ENCODE data around the gene STK24. TPM values are rescaled to one million over a fixed set of nuclear protein-coding genes. Genes with fewer than 3 reads are reported as not detected.

STK24 gene
- total RNA-seq, 1 experiment from 2014 or later, result 84.8 TPM

DNA sequence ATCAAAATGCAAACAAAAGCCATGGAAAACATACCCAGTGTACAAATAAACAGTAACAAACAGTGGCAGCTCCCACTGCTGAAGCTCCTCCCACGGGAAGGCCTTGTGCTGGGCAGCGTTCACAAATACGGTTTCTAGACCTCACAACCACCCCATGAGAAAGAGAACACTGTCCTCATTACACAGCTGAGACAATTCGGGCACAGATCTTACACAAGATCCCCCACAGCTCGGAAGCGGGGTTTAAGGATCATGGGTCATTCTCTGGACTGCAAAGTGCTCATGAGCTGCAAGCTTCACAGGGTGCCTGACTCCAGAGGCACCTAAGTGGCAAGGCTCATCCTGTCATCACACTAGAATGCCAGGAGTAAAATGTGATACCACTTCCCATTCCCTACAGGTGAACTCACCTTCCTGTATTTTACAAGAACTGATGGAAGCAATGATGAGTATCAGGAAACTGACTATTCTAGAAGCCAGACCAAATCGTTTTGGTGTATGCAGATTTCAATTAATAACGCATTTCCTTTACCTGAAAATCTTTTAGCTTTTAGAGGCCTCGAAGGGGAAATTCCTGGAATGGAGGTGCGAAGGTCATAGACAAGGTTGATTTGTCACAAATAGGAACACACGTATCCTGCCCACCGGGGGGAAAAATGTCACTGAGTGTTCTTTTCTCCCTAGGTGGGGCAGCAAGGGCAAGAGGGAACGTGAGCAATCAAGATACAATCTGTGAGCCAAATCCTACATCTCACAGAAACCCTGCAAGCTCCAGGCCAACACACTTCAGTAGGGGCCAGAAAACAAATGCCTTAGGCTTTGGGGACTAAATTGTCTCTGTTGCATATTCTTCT lies 41.2 kb downstream of the STK24 start:
- DNase-seq (ENCODE audit: low spot score), result no peak
- no peaks in the 10 kb centered on the region for H3K27me3 ChIP-seq (replicated peaks; ENCODE audit: insufficient read depth, low read depth, low read length, poor library complexity)
- no peaks in the 10 kb centered on the region for H3K36me3 ChIP-seq (ENCODE audit: insufficient read depth, low read length, poor library complexity, severe bottlenecking)
- POLR2A ChIA-PET (ENCODE audit: low non-redundant PET), result interaction anchor here (0.6 kb wide), 1 partner anchor 23 kb away, joined by 4 read pairs; no protein-coding TSS in a partner anchor
- intact Hi-C loops (cut with micrococcal nuclease; ENCODE audit: unreplicated experiment), result no loop called here
- TF ChIP-seq CTCF (conservative IDR thresholded peaks at IDR 0.05; ENCODE audit: low read depth, low read length), result no peak
- no peak for TF ChIP-seq EZH2 (IDR thresholded peaks at IDR 0.05; ENCODE audit: borderline replicate concordance, low read depth, low read length, poor library complexity, severe bottlenecking)
- BruUV-seq (replicated peaks), result no TSS peak
- no peaks in the 10 kb centered on the region for H3K4me1 ChIP-seq (ENCODE audit: insufficient read depth, low read length, poor library complexity, severe bottlenecking)
- no peaks in the 10 kb centered on the region for H3K9me3 ChIP-seq (ENCODE audit: low read depth, low read length, poor library complexity, severe bottlenecking)
- no peak overlapping the region for H3K4me3 ChIP-seq (ENCODE audit: low read depth, low read length, poor library complexity, severe bottlenecking)
- no peak overlapping the region for H3K27ac ChIP-seq (ENCODE audit: low read depth, low read length, poor library complexity, severe bottlenecking)
- CTCF ChIA-PET, result no interaction called here

DNA sequence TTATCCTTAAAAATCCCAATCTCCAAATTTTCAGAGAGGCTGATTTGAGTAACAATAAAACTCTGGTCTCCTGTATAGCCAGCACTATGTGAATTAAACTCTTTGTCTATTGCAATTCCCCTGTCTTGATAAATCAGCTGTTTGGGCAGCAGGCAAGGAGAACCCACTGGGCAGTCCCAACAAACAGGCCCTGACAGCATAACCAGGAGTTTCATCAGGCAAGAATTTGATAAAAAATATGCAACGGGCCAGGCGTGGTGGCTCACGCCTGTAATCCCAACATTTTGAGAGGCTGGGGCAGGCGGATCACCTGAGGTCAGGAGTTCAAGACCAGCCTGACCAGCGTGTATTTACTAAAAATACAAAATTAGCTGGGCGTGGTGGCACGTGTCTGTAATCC lies 42.1 kb downstream of the STK24 start:
- CTCF ChIA-PET, result no interaction called here
- H3K27me3 ChIP-seq (replicated peaks; ENCODE audit: insufficient read depth, low read depth, low read length, poor library complexity), result no peaks in the 10 kb centered on the region
- intact Hi-C loops (cut with micrococcal nuclease; ENCODE audit: unreplicated experiment), result no loop called here
- no peak overlapping the region for H3K4me3 ChIP-seq (ENCODE audit: low read depth, low read length, poor library complexity, severe bottlenecking)
- DNase-seq (ENCODE audit: low spot score), result no peak
- H3K27ac ChIP-seq (ENCODE audit: low read depth, low read length, poor library complexity, severe bottlenecking), result no peak overlapping the region
- no peaks in the 10 kb centered on the region for H3K4me1 ChIP-seq (ENCODE audit: insufficient read depth, low read length, poor library complexity, severe bottlenecking)
- POLR2A ChIA-PET (ENCODE audit: low non-redundant PET), result interaction anchor here (0.6 kb wide), 1 partner anchor 24 kb away, joined by 4 read pairs; no protein-coding TSS in a partner anchor
- H3K36me3 ChIP-seq (ENCODE audit: insufficient read depth, low read length, poor library complexity, severe bottlenecking), result no peaks in the 10 kb centered on the region
- no peaks in the 10 kb centered on the region for H3K9me3 ChIP-seq (ENCODE audit: low read depth, low read length, poor library complexity, severe bottlenecking)
- TF ChIP-seq CTCF (conservative IDR thresholded peaks at IDR 0.05; ENCODE audit: low read depth, low read length) (no peak), EZH2 (IDR thresholded peaks at IDR 0.05; ENCODE audit: borderline replicate concordance, low read depth, low read length, poor library complexity, severe bottlenecking) (no peak)
- no TSS peak for BruUV-seq (replicated peaks)

DNA sequence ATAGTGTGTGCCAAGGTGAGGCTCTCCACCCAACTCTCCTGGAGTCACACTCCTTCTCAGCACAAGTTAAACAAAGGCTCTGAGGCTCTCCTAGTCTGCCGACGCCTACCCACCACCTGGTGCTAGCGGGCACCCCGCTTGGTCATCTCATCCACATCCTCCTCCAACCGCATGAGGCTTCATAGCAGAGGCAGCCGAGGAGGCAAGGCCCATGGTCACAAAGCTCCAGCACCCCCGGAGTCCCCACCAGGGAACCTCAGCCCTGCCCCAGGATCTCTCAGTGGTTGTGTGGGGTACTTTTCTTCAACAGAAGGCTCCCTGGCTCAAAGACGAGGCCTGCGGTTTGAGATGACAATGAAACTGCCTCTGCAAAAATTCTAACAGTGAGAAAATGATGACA lies 43.0 kb downstream of the STK24 start:
- POLR2A ChIA-PET (ENCODE audit: low non-redundant PET), result no interaction called here
- no peaks in the 10 kb centered on the region for H3K27me3 ChIP-seq (replicated peaks; ENCODE audit: insufficient read depth, low read depth, low read length, poor library complexity)

More for the DNA sequence above, 43.0 kb downstream of the STK24 start:
- H3K36me3 ChIP-seq (ENCODE audit: insufficient read depth, low read length, poor library complexity, severe bottlenecking), result no peaks in the 10 kb centered on the region
- no peak overlapping the region for H3K4me3 ChIP-seq (ENCODE audit: low read depth, low read length, poor library complexity, severe bottlenecking)
- TF ChIP-seq EZH2 (IDR thresholded peaks at IDR 0.05; ENCODE audit: borderline replicate concordance, low read depth, low read length, poor library complexity, severe bottlenecking) (no peak), CTCF (conservative IDR thresholded peaks at IDR 0.05; ENCODE audit: low read depth, low read length) (no peak)
- intact Hi-C loops (cut with micrococcal nuclease; ENCODE audit: unreplicated experiment), result no loop called here
- CTCF ChIA-PET, result no interaction called here
- no peaks in the 10 kb centered on the region for H3K4me1 ChIP-seq (ENCODE audit: insufficient read depth, low read length, poor library complexity, severe bottlenecking)
- no peak for DNase-seq (ENCODE audit: low spot score)
- H3K27ac ChIP-seq (ENCODE audit: low read depth, low read length, poor library complexity, severe bottlenecking), result no peak overlapping the region
- no TSS peak for BruUV-seq (replicated peaks)
- H3K9me3 ChIP-seq (ENCODE audit: low read depth, low read length, poor library complexity, severe bottlenecking), result no peaks in the 10 kb centered on the region

All from A673 (cell line).